ENCODE results near the gene SLC16A4.
"Not testable (repeated sequence)": the region's sequence is repeated elsewhere in the genome, so short reads cannot be mapped to it uniquely, and the experiment has no call there.

- not testable (repeated sequence) for TF ChIP-seq CTCF (conservative IDR thresholded peaks at IDR 0.05; ENCODE audit: low read length); EZH2phosphoT487 (IDR thresholded peaks at IDR 0.05; ENCODE audit: borderline replicate concordance, low read depth, low read length)
Measured at GRCh38 chr1:110396259-110396958, 5.6 kb upstream of the SLC16A4 start.

All from OCI-LY7 (cell line).